C1 segment of cervical spinal cord (tissue), 14 donors: Measurements from ENCODE around the gene MTFR2.

Source experiments
- DNase-seq, 14 donors: peaks; one replicate each; lab custom pipeline; 2025; lab: John Stamatoyannopoulos, UW

MTFR2 gene

GRCh38 chr6:136249811-136250685, at the start of gene MTFR2:
Gene MTFR2, minus strand, starts transcription at chr6:136250311. Its CDS starts 1,212 bp downstream, at chr6:136249099.
- DNase-seq = peak; percentile 22 to 97 (median 88)

GRCh38 chr6:136294621-136295020, 44.5 kb upstream of the MTFR2 start:
- DNase-seq = no peak

- DNase-seq = peak in 7 of 14 donors; percentile 26 to 86 (median 76)
Measured at GRCh38 chr6:136290410-136291010, 40.4 kb upstream of the MTFR2 start.

GRCh38 chr6:136289579-136290409, 39.7 kb upstream of the MTFR2 start, which contains the start of gene BCLAF1:
Gene BCLAF1, minus strand, starts transcription at chr6:136289846. Its CDS starts 9,980 bp downstream, at chr6:136279866.
- DNase-seq = peak; percentile 90 to 100 (median 99)

- peak; percentile 36 to 91 (median 84) for DNase-seq
Measured at GRCh38 chr6:136289327-136289578, 39.1 kb upstream of the MTFR2 start.

- DNase-seq = peak in 12 of 14 donors; percentile 27 to 83 (median 72)
Measured at GRCh38 chr6:136288566-136289326, 38.6 kb upstream of the MTFR2 start.

GRCh38 chr6:136284909-136285308, 34.8 kb upstream of the MTFR2 start:
- no peak for DNase-seq

- DNase-seq = no peak
Measured at GRCh38 chr6:136282906-136283305, 32.8 kb upstream of the MTFR2 start.

GRCh38 chr6:136280032-136280609, 30.0 kb upstream of the MTFR2 start:
- DNase-seq = no peak

GRCh38 chr6:136274062-136274461, 24.0 kb upstream of the MTFR2 start:
- no peak for DNase-seq

GRCh38 chr6:136265101-136265500, 15.0 kb upstream of the MTFR2 start:
- DNase-seq = no peak

- DNase-seq = no peak
Measured at GRCh38 chr6:136262940-136263339, 12.8 kb upstream of the MTFR2 start.

- no peak for DNase-seq
Measured at GRCh38 chr6:136254851-136255466, 4.8 kb upstream of the MTFR2 start.

- DNase-seq = no peak
Measured at GRCh38 chr6:136253734-136254133, 3.6 kb upstream of the MTFR2 start.

- DNase-seq = no peak
Measured at GRCh38 chr6:136252441-136252840, 2.3 kb upstream of the MTFR2 start.

GRCh38 chr6:136251394-136251793, 1.3 kb upstream of the MTFR2 start:
- no peak for DNase-seq

GRCh38 chr6:136250686-136251008, 536 bp upstream of the MTFR2 start:
- DNase-seq = no peak

- DNase-seq = no peak
Measured at GRCh38 chr6:136249336-136249735, 775 bp downstream of the MTFR2 start.

GRCh38 chr6:136244061-136244616, 6.0 kb downstream of the MTFR2 start:
- no peak for DNase-seq
